ENCODE measurements around the gene PPM1N.

The PPM1N gene

GRCh38 chr19:45498411-45499195 is at the start of gene PPM1N:
TSS of gene PPM1N (plus strand) at chr19:45498443. CDS start at chr19:45498473, 30 bp downstream.
- no peak for DNase-seq (ENCODE audit: low spot score)

GRCh38 chr19:45448887-45449299 is 49.4 kb upstream of the PPM1N start:
- no peak for DNase-seq (ENCODE audit: low spot score)

- no peak for DNase-seq (ENCODE audit: low spot score)
Measured at GRCh38 chr19:45450012-45450333, 48.3 kb upstream of the PPM1N start.

GRCh38 chr19:45451131-45451849 is 47.0 kb upstream of the PPM1N start:
- DNase-seq (ENCODE audit: low spot score): peak; percentile 65

- no peak for DNase-seq (ENCODE audit: low spot score)
Measured at GRCh38 chr19:45451850-45452387, 46.3 kb upstream of the PPM1N start.

- no peak for DNase-seq (ENCODE audit: low spot score)
Measured at GRCh38 chr19:45455707-45456499, 42.3 kb upstream of the PPM1N start.

- no peak for DNase-seq (ENCODE audit: low spot score)
Measured at GRCh38 chr19:45456500-45456815, 41.8 kb upstream of the PPM1N start.

GRCh38 chr19:45457776-45458175 is 40.5 kb upstream of the PPM1N start:
- DNase-seq (ENCODE audit: low spot score): no peak

- DNase-seq (ENCODE audit: low spot score): peak; percentile 42
Measured at GRCh38 chr19:45460807-45461347, 37.4 kb upstream of the PPM1N start.

GRCh38 chr19:45462174-45462573 is 36.1 kb upstream of the PPM1N start:
- no peak for DNase-seq (ENCODE audit: low spot score)

- DNase-seq (ENCODE audit: low spot score): no peak
Measured at GRCh38 chr19:45463241-45463640, 35.0 kb upstream of the PPM1N start.

GRCh38 chr19:45464274-45464673 is 34.0 kb upstream of the PPM1N start:
- no peak for DNase-seq (ENCODE audit: low spot score)

- DNase-seq (ENCODE audit: low spot score): no peak
Measured at GRCh38 chr19:45464852-45465441, 33.3 kb upstream of the PPM1N start.

- no peak for DNase-seq (ENCODE audit: low spot score)
Measured at GRCh38 chr19:45467115-45467455, 31.2 kb upstream of the PPM1N start.

GRCh38 chr19:45467456-45468158 is 30.6 kb upstream of the PPM1N start, which contains the start of gene FOSB:
TSS of gene FOSB (plus strand) at chr19:45467996. CDS start at chr19:45468587, 591 bp downstream.
- peak; percentile 97 for DNase-seq (ENCODE audit: low spot score)

- DNase-seq (ENCODE audit: low spot score): no peak
Measured at GRCh38 chr19:45468159-45468651, 30.0 kb upstream of the PPM1N start.

GRCh38 chr19:45468803-45469131 is 29.5 kb upstream of the PPM1N start:
- no peak for DNase-seq (ENCODE audit: low spot score)

GRCh38 chr19:45469132-45469944 is 28.9 kb upstream of the PPM1N start:
- DNase-seq (ENCODE audit: low spot score): peak; percentile 95

GRCh38 chr19:45469945-45470761 is 28.1 kb upstream of the PPM1N start:
- peak; percentile 59 for DNase-seq (ENCODE audit: low spot score)

GRCh38 chr19:45470762-45471081 is 27.5 kb upstream of the PPM1N start:
- no peak for DNase-seq (ENCODE audit: low spot score)
